SU-DHL-6 (cell line): ENCODE data around the gene LIMCH1.

Experiments
- EZH2phosphoT487 ChIP-seq: fragments of 200-600 bp; sonication (generic), shearing (Covaris generic); conservative IDR thresholded peaks from 2 replicates; pipeline ENCODE4 v1.6.1; 2018; ENCODE audit warnings: mild to moderate bottlenecking, antibody characterized with exemption, low read length, moderate library complexity, mixed read lengths
- TF ChIP-seq, protein P1 (sequence below): fragments of 200-600 bp; sonication (generic); IDR thresholded peaks from one replicate; pipeline ENCODE4 v1.5.1; 2017; ENCODE audit warnings: antibody characterized with exemption, mild to moderate bottlenecking, low read length, moderate library complexity; ENCODE audit not compliant: insufficient read depth, poor library complexity, severe bottlenecking

DNA sequence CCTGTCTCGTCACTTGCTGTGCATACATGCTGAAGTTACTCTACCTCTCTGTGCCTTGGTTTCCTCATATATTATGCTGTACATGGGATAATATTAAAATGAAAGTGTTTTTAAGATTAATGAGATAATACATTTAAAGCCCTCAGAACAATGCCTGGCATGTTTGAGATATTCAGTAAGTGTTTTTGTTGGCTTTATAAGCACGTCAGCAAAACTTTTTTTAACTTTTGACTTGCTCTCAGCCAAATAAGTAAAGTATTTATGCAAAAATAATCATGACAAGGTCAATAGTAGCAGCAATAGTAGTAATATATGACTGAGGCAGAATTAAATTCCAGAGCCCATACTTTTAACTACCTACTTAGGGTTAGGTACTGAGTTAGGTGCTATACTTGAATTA, 29.2 kb downstream of the LIMCH1 start:
- TF ChIP-seq, protein P1, sequence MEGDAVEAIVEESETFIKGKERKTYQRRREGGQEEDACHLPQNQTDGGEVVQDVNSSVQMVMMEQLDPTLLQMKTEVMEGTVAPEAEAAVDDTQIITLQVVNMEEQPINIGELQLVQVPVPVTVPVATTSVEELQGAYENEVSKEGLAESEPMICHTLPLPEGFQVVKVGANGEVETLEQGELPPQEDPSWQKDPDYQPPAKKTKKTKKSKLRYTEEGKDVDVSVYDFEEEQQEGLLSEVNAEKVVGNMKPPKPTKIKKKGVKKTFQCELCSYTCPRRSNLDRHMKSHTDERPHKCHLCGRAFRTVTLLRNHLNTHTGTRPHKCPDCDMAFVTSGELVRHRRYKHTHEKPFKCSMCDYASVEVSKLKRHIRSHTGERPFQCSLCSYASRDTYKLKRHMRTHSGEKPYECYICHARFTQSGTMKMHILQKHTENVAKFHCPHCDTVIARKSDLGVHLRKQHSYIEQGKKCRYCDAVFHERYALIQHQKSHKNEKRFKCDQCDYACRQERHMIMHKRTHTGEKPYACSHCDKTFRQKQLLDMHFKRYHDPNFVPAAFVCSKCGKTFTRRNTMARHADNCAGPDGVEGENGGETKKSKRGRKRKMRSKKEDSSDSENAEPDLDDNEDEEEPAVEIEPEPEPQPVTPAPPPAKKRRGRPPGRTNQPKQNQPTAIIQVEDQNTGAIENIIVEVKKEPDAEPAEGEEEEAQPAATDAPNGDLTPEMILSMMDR: no peak
- no peak for TF ChIP-seq EZH2phosphoT487
